ENCODE results near the gene PIGU. TPM values are rescaled to one million over a fixed set of nuclear protein-coding genes. Genes with fewer than 3 reads are reported as not detected.
A peak's percentile ranks its signal among the peaks of the same experiment; 100 is the strongest.
"Not testable (repeated sequence)": the region's sequence is repeated elsewhere in the genome, so short reads cannot be mapped to it uniquely, and the experiment has no call there.

The PIGU gene
- total RNA-seq, 1 donor from 2014 or later = 3.8 TPM

- no peak for ATAC-seq
Measured at GRCh38 chr20:34706912-34707784, 30.3 kb upstream of the PIGU start.

GRCh38 chr20:34706302-34706875 is 29.5 kb upstream of the PIGU start:
- no peak for ATAC-seq
- no peak for DNase-seq (ENCODE audit: low spot score)

More at GRCh38 chr20:34706912-34707784, 30.3 kb upstream of the PIGU start:
- DNase-seq (ENCODE audit: low spot score) = peak; percentile 57

GRCh38 chr20:34705397-34706301 is 28.8 kb upstream of the PIGU start:
- DNase-seq (ENCODE audit: low spot score) (no peak), ATAC-seq (no peak)

- no peak for ATAC-seq
- no peak for DNase-seq (ENCODE audit: low spot score)
Measured at GRCh38 chr20:34705008-34705396, 28.1 kb upstream of the PIGU start.

- peak; percentile 96 for DNase-seq (ENCODE audit: low spot score)
Measured at GRCh38 chr20:34704177-34705007, 27.5 kb upstream of the PIGU start, which contains the start of gene TP53INP2. TP53INP2 (plus strand) TSS chr20:34704344; CDS start chr20:34708740, 4,396 bp downstream.

GRCh38 chr20:34703424-34704176 is 26.7 kb upstream of the PIGU start:
- peak; percentile 6 for ATAC-seq
- DNase-seq (ENCODE audit: low spot score) = peak; percentile 60

More at GRCh38 chr20:34704177-34705007, 27.5 kb upstream of the PIGU start, which contains the start of gene TP53INP2:
- ATAC-seq = peak; percentile 75

GRCh38 chr20:34703061-34703423 is 26.1 kb upstream of the PIGU start:
- ATAC-seq (no peak), DNase-seq (ENCODE audit: low spot score) (no peak)

GRCh38 chr20:34701405-34702085 is 24.7 kb upstream of the PIGU start:
- ATAC-seq (no peak), DNase-seq (ENCODE audit: low spot score) (no peak)

- no peak for DNase-seq (ENCODE audit: low spot score)
- peak; percentile 31 for ATAC-seq
Measured at GRCh38 chr20:34693414-34693813, 16.5 kb upstream of the PIGU start.

GRCh38 chr20:34691838-34692237 is 14.9 kb upstream of the PIGU start:
- DNase-seq (ENCODE audit: low spot score) = no peak
- no peak for ATAC-seq

- DNase-seq (ENCODE audit: low spot score) = no peak
- ATAC-seq = peak; percentile 43
Measured at GRCh38 chr20:34689486-34689885, 12.6 kb upstream of the PIGU start.

GRCh38 chr20:34683667-34684066 is 6.8 kb upstream of the PIGU start:
- DNase-seq (ENCODE audit: low spot score) (no peak), ATAC-seq (no peak)

- no peak for ATAC-seq
- DNase-seq (ENCODE audit: low spot score) = no peak
Measured at GRCh38 chr20:34680586-34681175, 3.8 kb upstream of the PIGU start.

GRCh38 chr20:34675993-34676641 is 775 bp downstream of the PIGU start:
- no peak for DNase-seq (ENCODE audit: low spot score)
- ATAC-seq = no peak

GRCh38 chr20:34675561-34675960 is 1.3 kb downstream of the PIGU start:
- ATAC-seq (no peak), DNase-seq (ENCODE audit: low spot score) (no peak)

- DNase-seq (ENCODE audit: low spot score) (no peak), ATAC-seq (no peak)
Measured at GRCh38 chr20:34673412-34673811, 3.5 kb downstream of the PIGU start.

GRCh38 chr20:34669094-34669493 is 7.8 kb downstream of the PIGU start:
- ATAC-seq (no peak), DNase-seq (ENCODE audit: low spot score) (no peak)

- DNase-seq (ENCODE audit: low spot score); ATAC-seq: not testable (repeated sequence)
Measured at GRCh38 chr20:34664751-34665150, 12.1 kb downstream of the PIGU start.
